ENCODE results near the gene LSS.

DNA sequence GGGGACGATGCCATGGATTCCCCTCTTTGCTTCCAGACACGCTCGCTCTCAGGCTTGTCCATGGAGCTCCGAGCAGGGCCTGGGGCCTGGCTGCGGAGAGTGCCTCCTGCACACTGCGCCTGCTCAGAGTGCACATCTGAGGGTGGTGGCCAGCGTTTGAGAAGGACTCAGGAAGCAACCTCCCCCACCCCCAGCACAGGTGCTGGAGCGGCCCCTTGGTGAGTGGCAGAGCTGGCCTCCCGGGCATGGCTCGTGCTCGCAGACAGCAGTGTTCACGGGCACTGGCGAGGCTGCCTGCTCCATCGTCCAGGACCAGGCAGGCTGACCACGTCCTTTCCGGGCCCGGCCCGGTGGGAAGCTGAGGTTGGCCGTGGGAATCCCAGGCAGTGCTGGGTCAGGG, 47.1 kb downstream of the LSS start:
- TF ChIP-seq, protein P1, sequence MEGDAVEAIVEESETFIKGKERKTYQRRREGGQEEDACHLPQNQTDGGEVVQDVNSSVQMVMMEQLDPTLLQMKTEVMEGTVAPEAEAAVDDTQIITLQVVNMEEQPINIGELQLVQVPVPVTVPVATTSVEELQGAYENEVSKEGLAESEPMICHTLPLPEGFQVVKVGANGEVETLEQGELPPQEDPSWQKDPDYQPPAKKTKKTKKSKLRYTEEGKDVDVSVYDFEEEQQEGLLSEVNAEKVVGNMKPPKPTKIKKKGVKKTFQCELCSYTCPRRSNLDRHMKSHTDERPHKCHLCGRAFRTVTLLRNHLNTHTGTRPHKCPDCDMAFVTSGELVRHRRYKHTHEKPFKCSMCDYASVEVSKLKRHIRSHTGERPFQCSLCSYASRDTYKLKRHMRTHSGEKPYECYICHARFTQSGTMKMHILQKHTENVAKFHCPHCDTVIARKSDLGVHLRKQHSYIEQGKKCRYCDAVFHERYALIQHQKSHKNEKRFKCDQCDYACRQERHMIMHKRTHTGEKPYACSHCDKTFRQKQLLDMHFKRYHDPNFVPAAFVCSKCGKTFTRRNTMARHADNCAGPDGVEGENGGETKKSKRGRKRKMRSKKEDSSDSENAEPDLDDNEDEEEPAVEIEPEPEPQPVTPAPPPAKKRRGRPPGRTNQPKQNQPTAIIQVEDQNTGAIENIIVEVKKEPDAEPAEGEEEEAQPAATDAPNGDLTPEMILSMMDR (conservative IDR thresholded peaks at IDR 0.05; ENCODE audit: low read depth, low read length): no peak
- no peak for TF ChIP-seq EZH2 (IDR thresholded peaks at IDR 0.05; ENCODE audit: low read length, unreplicated experiment)
